HL-60/S4 treated with retinoic acid at 250 ng/mL for 4 days and 3 days (cell line): ENCODE results near the gene TUFT1.
"Not testable (repeated sequence)": the region's sequence is repeated elsewhere in the genome, so short reads cannot be mapped to it uniquely, and the experiment has no call there.

Experiments used
- in situ Hi-C: fragments of 300-500 bp; cut with MboI; formaldehyde crosslinking; loops from 2 replicates; pipeline ENCODE4 v1.7.0; 2022; ENCODE audit warnings: low sequenced_read_pairs

Gene TUFT1

DNA sequence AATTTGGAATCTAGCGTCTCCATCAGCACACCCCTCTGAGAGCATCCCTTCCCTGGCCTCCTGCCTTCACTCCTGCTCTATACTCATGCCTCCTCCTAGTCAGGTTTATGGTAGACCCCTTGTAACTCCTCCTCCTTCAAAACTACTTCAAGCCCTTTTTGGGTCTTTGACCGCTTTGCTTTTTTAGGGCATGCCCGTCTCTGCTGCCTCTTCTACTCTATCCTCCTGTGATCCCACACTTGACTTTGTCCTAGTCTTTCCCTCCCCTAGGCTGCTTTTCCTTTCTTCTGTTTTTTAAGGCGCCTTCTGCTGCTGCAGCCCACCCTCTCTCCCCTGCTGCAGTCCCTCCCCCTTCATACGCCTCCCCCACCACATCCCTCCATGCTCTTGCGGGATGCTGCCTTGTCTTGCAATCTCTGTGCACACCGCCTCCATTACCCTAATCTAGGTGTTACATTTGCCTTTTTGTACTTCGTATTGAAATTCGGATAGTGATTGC, 73.2 kb downstream of the TUFT1 start:
- in situ Hi-C loops = no loop called here

- in situ Hi-C loops = no loop called here
Observed at GRCh38 chr1:151615711-151616504, 75.8 kb downstream of the TUFT1 start.

DNA sequence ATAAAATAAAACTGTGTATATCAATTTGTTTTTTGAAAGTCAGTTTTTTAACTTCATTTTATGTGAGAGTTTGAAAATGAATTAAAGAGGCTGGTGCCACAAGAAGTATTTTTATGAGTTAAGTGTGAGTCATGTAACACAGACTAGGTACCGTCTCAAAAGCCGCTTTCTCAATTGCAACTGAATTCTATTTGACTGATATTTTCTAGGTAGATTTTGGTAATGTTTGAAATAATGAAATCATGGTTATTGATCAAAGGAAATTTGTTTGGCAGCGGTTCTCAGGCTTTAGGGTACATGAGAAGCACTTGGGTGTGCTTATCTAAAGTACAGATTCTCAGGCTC, 76.4 kb downstream of the TUFT1 start:
- in situ Hi-C loops = no loop called here

- in situ Hi-C loops = no loop called here
Observed at GRCh38 chr1:151618003-151618402, 77.9 kb downstream of the TUFT1 start.

- in situ Hi-C loops = no loop called here
Observed at GRCh38 chr1:151618470-151618869, 78.4 kb downstream of the TUFT1 start.

DNA sequence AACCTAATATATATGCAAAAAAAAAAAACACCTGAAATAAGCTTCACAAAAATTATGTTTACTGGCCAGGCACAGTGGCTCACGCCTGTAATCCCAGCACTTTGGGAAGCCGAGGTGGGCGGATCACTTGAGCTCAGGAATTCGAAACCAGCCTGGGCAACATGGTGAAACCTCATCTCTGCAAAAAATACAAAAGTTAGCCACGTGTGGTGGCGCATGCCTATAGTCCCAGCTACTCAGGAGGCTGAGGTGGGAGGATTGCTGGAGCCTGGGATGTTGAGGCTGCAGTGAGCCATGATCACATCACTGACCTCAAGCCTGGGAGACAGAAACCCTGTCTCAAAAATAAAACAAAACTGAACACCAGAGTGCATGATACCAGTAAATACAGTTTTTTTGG, 78.9 kb downstream of the TUFT1 start:
- in situ Hi-C loops = not testable (repeated sequence)

GRCh38 chr1:151619489-151620093, 79.5 kb downstream of the TUFT1 start:
- in situ Hi-C loops = no loop called here

- in situ Hi-C loops = no loop called here
Observed at GRCh38 chr1:151620286-151620685, 80.2 kb downstream of the TUFT1 start.

GRCh38 chr1:151621351-151621750, 81.2 kb downstream of the TUFT1 start:
- in situ Hi-C loops = no loop called here

DNA sequence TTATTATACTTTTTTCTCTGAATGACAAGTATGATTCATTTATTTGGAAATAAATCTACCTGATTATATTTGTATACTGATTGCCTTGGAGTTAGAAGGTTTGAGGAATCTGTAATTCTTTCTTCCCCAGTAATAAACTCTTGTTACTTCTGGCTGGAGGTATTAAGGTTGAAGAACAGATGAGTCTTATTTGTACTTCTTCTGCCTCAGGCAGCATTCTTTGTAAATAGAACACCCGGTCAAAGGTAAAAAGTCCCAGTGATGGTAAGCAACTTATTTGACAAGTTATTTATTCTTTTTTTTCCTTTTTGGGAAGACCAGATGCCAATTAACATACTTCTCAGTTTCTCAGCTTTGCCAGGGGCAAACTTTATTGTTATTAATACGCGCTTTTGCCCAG, 84.7 kb downstream of the TUFT1 start:
- in situ Hi-C loops = no loop called here

DNA sequence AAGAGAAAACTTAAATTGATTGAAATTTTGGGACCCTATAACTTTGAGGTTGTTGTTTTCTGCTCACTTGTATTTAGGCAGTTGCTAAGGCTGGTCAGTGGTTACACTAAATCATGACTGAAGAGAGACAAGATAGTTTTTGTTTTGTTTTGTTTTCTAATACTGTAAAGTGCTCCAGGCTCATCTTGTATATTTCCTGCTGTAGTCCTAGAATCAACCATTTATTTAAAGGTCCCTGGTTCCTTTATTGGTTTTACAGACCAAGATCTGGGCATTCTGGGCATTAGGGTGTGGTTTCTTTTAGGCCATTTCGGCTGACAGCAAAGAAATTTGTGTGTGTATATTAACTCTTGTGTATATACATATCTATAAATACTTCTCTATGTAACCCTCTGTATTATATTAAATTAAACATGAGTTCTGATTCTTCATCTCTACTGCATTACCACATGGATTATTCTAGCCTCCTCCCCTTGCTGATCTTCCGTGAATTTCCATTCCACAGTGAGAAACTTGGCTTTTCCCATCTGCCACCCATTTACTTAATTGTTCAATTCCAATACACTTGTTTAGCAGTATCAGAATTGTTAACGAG, 86.7 kb downstream of the TUFT1 start:
- in situ Hi-C loops = no loop called here

DNA sequence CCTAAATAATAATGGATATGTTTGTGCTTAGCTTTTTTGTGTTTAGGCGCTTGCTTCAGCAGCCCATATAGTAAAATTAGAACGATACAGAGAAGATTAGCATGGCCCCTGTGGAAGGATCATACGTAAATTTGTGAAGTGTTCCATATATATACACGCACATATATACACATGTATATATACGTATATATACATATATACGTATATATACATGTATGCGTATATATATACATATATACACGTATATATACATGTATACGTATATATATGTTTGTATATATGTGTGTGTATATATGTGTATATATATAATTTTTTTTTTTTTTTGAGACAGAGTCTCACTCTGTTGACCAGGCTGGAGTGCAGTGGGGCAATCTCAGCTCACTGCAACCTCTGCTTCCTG, 89.2 kb downstream of the TUFT1 start:
- in situ Hi-C loops = no loop called here
